GM12878 (cell line): Measurements from ENCODE around the gene CNKSR3. TPM values are rescaled to one million over a fixed set of nuclear protein-coding genes. Genes with fewer than 3 reads are reported as not detected.

Source experiments
- ATAC-seq: fragments of 200-7000 bp; cut with Tn5 transposase; 3 replicates; pipeline ENCODE4 v1.9.1; 2020; ENCODE audit warnings: mild to moderate bottlenecking, moderate library complexity
- BruUV-seq: library from RNA; stranded (reverse); fragments of 400-500 nt; replicated peaks from 2 replicates; lab custom pipeline; 2021; lab: Mats Ljungman, UMichigan
- CTCF ChIA-PET: fragments of 300-600 bp; sonication (Branson Sonifier 250); formaldehyde crosslinking; extraction: SDS; loops from one replicate; lab custom pipeline; 2021; ENCODE audit warnings: inconsistent platforms; lab: Yijun Ruan, JAX
- POLR2A ChIA-PET: fragments of 350-600 bp; formaldehyde crosslinking; extraction: SDS; loops from one replicate; lab custom pipeline; 2021; ENCODE audit warnings: inconsistent platforms; lab: Charles Lee
- RAD21 ChIA-PET: fragments of 300-600 bp; sonication (Branson Sonifier 250); formaldehyde crosslinking; loops from one replicate; lab custom pipeline; 2023; ENCODE audit warnings: antibody characterized with exemption; ENCODE audit not compliant: unreplicated experiment; lab: Charles Lee
- SMC1A ChIA-PET: fragments of 300-600 bp; sonication (Branson Sonifier 250); formaldehyde crosslinking; loops from one replicate; lab custom pipeline; 2023; ENCODE audit not compliant: unreplicated experiment, uncharacterized antibody; lab: Charles Lee
- DNase-seq: peaks from one replicate; pipeline ENCODE4 v3.0.0-alpha.2; 2011; ENCODE audit warnings: low read depth, low spot score
- FAIRE-seq: peaks from 3 replicates; lab custom pipeline; 2011; peaks lifted over from hg19 to GRCh38; lab: Jason Lieb, UNC
- H2AFZ ChIP-seq: 2 replicates; pipeline ENCODE4 v1.6.0; 2011; ENCODE audit warnings: low read depth, low read length, control low read depth; ENCODE audit not compliant: control insufficient read depth
- H3K27ac ChIP-seq: 2 replicates; pipeline ENCODE4 v1.5.1; 2011; ENCODE audit warnings: control low read depth; ENCODE audit not compliant: control insufficient read depth, insufficient read depth
- H3K27me3 ChIP-seq, 2 experiments: replicated peaks in 1 of 2; 2 replicates each; pipeline versions ENCODE4 v1.6.0 to v1.6.1; 2011; ENCODE audit warnings: low read length in 1 of 2; ENCODE audit not compliant: control insufficient read depth in 2 of 2, insufficient read depth in 2 of 2
- H3K36me3 ChIP-seq, 2 experiments: 2 replicates each; pipeline ENCODE4 v1.5.1; 2011; ENCODE audit warnings: low read length in 1 of 2; ENCODE audit not compliant: control insufficient read depth in 2 of 2, insufficient read depth in 2 of 2
- H3K4me1 ChIP-seq: 2 replicates; pipeline ENCODE4 v1.6.1; 2011; ENCODE audit warnings: mild to moderate bottlenecking, low read length, moderate library complexity, mixed read lengths; ENCODE audit not compliant: control insufficient read depth, insufficient read depth
- H3K4me2 ChIP-seq: 2 replicates; pipeline ENCODE4 v1.6.0; 2011; ENCODE audit warnings: control low read depth; ENCODE audit not compliant: control insufficient read depth, insufficient read depth
- H3K4me3 ChIP-seq: fragments of 200-600 bp; sonication (generic); 2 replicates; pipeline ENCODE4 v1.5.1; 2016
- H3K79me2 ChIP-seq: 2 replicates; pipeline ENCODE4 v1.6.0; 2011; ENCODE audit warnings: low read length; ENCODE audit not compliant: control insufficient read depth, insufficient read depth
- H3K9ac ChIP-seq: 2 replicates; pipeline ENCODE4 v1.8.0; 2011; ENCODE audit warnings: low read length, control low read depth, mixed read lengths; ENCODE audit not compliant: control insufficient read depth, insufficient read depth
- H3K9me3 ChIP-seq: replicated peaks from 3 replicates; pipeline ENCODE4 v1.5.1; 2011; ENCODE audit warnings: mild to moderate bottlenecking, low read length; ENCODE audit not compliant: control insufficient read depth, insufficient read depth
- H4K20me1 ChIP-seq: 2 replicates; pipeline ENCODE4 v1.6.0; 2011; ENCODE audit not compliant: control insufficient read depth, insufficient read depth
- BACH1 ChIP-seq: fragments of 450-650 bp; IDR thresholded peaks from 2 replicates; pipeline ENCODE4 v1.6.1; 2017; ENCODE audit warnings: mild to moderate bottlenecking, borderline replicate concordance
- CEBPB ChIP-seq, 2 experiments: fragments of 150-350 bp in 1 of 2; IDR thresholded peaks; 2 replicates each; pipeline ENCODE4 v1.6.1; 2012 to 2014; ENCODE audit warnings: low read depth in 2 of 2, low read length in 2 of 2, borderline replicate concordance in 1 of 2, inconsistent platforms in 1 of 2
- CHD2 ChIP-seq: IDR thresholded peaks from 2 replicates; pipeline ENCODE4 v1.6.1; 2011; ENCODE audit warnings: low read depth, low read length, improper control_type of control experiment, borderline replicate concordance
- ESRRA ChIP-seq: IDR thresholded peaks from 2 replicates; pipeline ENCODE4 v1.6.1; 2012; ENCODE audit warnings: mild to moderate bottlenecking, low read length, improper control_type of control experiment
- ETV6 ChIP-seq, 2 experiments: fragments of 450-650 bp in 1 of 2; IDR thresholded peaks in 1 of 2; conservative IDR thresholded peaks in 1 of 2; 2 replicates each; pipeline ENCODE4 v1.6.1; 2014; ENCODE audit warnings: antibody characterized with exemption in 1 of 2, borderline replicate concordance in 1 of 2, low read depth in 1 of 2, mild to moderate bottlenecking in 1 of 2, moderate library complexity in 1 of 2
- FOS ChIP-seq: IDR thresholded peaks from 3 replicates; pipeline ENCODE4 v1.6.1; 2011; ENCODE audit warnings: borderline replicate concordance; ENCODE audit not compliant: insufficient read length; ENCODE audit errors: extremely low read depth
- HCFC1 ChIP-seq: fragments of 150-350 bp; IDR thresholded peaks from 2 replicates; pipeline ENCODE4 v1.6.1; 2014; ENCODE audit warnings: low read length
- IRF4 ChIP-seq: IDR thresholded peaks from 2 replicates; pipeline ENCODE4 v1.6.1; 2011; ENCODE audit warnings: low read depth, low read length
- MEF2A ChIP-seq: IDR thresholded peaks from 2 replicates; pipeline ENCODE4 v1.6.1; 2011; ENCODE audit warnings: low read depth, mild to moderate bottlenecking, low read length, moderate library complexity; ENCODE audit not compliant: insufficient read depth
- NKRF ChIP-seq: fragments of 450-650 bp; conservative IDR thresholded peaks from 2 replicates; pipeline ENCODE4 v1.6.1; 2017; ENCODE audit warnings: mild to moderate bottlenecking, moderate library complexity
- PAX5 ChIP-seq: IDR thresholded peaks from 2 replicates; pipeline ENCODE4 v1.6.1; 2011; ENCODE audit warnings: low read depth, low read length, borderline replicate concordance
- SKIL ChIP-seq: fragments of 450-650 bp; IDR thresholded peaks from 2 replicates; pipeline ENCODE4 v1.6.1; 2017; ENCODE audit warnings: mild to moderate bottlenecking, low read depth, inconsistent platforms; ENCODE audit not compliant: poor library complexity, severe bottlenecking
- SREBF1 ChIP-seq: IDR thresholded peaks from 2 replicates; pipeline ENCODE4 v1.6.1; 2012; ENCODE audit warnings: mild to moderate bottlenecking, low read length
- SREBF2 ChIP-seq: IDR thresholded peaks from 2 replicates; pipeline ENCODE4 v1.6.1; 2012; ENCODE audit warnings: mild to moderate bottlenecking, low read length
- ZBED1 ChIP-seq: IDR thresholded peaks from 2 replicates; pipeline ENCODE4 v1.6.1; 2016; ENCODE audit warnings: borderline replicate concordance
- in situ Hi-C: fragments of 300-500 bp; cut with MboI; formaldehyde crosslinking; loops from 9 replicates; pipeline ENCODE4 v1.14.3; 2018; ENCODE audit warnings: mixed read lengths
- intact Hi-C: fragments of 100-400 bp; cut with micrococcal nuclease; formaldehyde crosslinking; loops from one replicate; pipeline ENCODE4 v1.14.2; 2022; ENCODE audit not compliant: unreplicated experiment
- polyA plus RNA-seq, 11 experiments: library from polyadenylated mRNA; depleted of rRNA in 4 of 11; unstranded in 6 of 11; stranded (reverse) in 5 of 11; fragments of >200 nt; fragmentation: Nextera tagmentation in 4 of 11; fragmentation: Illumina TruSeq in 1 of 11; extraction: Ambion mirVana in 4 of 11; extraction: Trizol in 1 of 11; gene quantifications; 1 replicate in 1 of 11; 2 replicates in 10 of 11; pipeline versions ENCODE4 v1.2.1 to v1.2.3, GENCODE V29; 2011 to 2016; ENCODE audit warnings: inconsistent platforms in 2 of 11, missing spikeins in 2 of 11, low read depth in 1 of 11
- total RNA-seq, 4 experiments: library from RNA; depleted of rRNA in 3 of 4; stranded (reverse); fragments of >200 nt in 3 of 4; fragmentation: Illumina TruSeq in 1 of 4; extraction: Trizol in 1 of 4; gene quantifications; 2 replicates each; pipeline versions ENCODE4 v1.2.1 to v1.2.3, GENCODE V29; 2013 to 2021
- TF ChIP-seq, protein P1 (sequence below): IDR thresholded peaks from 2 replicates; pipeline ENCODE4 v1.6.1; 2012; ENCODE audit warnings: mild to moderate bottlenecking, low read depth, low read length

CNKSR3 gene
- total and polyA plus RNA-seq, 10 of the 15 experiments (the other 5 are each of a cell fraction or from before 2014, with no cell fraction given): under 0.01 to 0.48 (median 0.12) TPM; not detected in 2

GRCh38 chr6:154506582-154506981 lies 3.9 kb downstream of the CNKSR3 start (continued):
- TF ChIP-seq CEBPB (IDR thresholded peaks at IDR 0.05; ENCODE audit: borderline replicate concordance in 1 of 2, low read depth in 2 of 2, low read length in 2 of 2) (no peak), NKRF (no peak)
- TF ChIP-seq, protein P1, sequence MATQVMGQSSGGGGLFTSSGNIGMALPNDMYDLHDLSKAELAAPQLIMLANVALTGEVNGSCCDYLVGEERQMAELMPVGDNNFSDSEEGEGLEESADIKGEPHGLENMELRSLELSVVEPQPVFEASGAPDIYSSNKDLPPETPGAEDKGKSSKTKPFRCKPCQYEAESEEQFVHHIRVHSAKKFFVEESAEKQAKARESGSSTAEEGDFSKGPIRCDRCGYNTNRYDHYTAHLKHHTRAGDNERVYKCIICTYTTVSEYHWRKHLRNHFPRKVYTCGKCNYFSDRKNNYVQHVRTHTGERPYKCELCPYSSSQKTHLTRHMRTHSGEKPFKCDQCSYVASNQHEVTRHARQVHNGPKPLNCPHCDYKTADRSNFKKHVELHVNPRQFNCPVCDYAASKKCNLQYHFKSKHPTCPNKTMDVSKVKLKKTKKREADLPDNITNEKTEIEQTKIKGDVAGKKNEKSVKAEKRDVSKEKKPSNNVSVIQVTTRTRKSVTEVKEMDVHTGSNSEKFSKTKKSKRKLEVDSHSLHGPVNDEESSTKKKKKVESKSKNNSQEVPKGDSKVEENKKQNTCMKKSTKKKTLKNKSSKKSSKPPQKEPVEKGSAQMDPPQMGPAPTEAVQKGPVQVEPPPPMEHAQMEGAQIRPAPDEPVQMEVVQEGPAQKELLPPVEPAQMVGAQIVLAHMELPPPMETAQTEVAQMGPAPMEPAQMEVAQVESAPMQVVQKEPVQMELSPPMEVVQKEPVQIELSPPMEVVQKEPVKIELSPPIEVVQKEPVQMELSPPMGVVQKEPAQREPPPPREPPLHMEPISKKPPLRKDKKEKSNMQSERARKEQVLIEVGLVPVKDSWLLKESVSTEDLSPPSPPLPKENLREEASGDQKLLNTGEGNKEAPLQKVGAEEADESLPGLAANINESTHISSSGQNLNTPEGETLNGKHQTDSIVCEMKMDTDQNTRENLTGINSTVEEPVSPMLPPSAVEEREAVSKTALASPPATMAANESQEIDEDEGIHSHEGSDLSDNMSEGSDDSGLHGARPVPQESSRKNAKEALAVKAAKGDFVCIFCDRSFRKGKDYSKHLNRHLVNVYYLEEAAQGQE: no peak

GRCh38 chr6:154506108-154506507 lies 4.4 kb downstream of the CNKSR3 start:
- ChIA-PET CTCF (no interaction called here), RAD21 (no interaction called here), SMC1A (no interaction called here), POLR2A (no interaction called here)
- no peaks in the 10 kb centered on the region; the same call in 2 of the 3 replicates for H3K9me3 ChIP-seq
- ATAC-seq (no peak), DNase-seq (no peak), FAIRE-seq (no peak)
- H3K4me1 ChIP-seq: no peaks in the 10 kb centered on the region
- H4K20me1 ChIP-seq: no peaks in the 10 kb centered on the region
- H3K79me2 ChIP-seq: no peaks in the 10 kb centered on the region
- no peak overlapping the region for H3K9ac ChIP-seq
- no peak overlapping the region for H3K27ac ChIP-seq
- no peaks in the 10 kb centered on the region for H3K36me3 ChIP-seq
- peaks cover 4 to 7% of the 10 kb centered on the region in 2 experiments; a peak in 3 of 4 replicates for H3K27me3 ChIP-seq
- intact Hi-C loops (no loop called here), in situ Hi-C loops (no loop called here)
- H3K4me2 ChIP-seq: no peak overlapping the region
- no peak overlapping the region for H2AFZ ChIP-seq
- H3K4me3 ChIP-seq: no peak overlapping the region
- no TSS peak for BruUV-seq
- TF ChIP-seq SKIL (no peak), PAX5 (no peak), ESRRA (no peak), MEF2A (no peak), ZBED1 (no peak), HCFC1 (no peak), BACH1 (no peak), SREBF1 (no peak), CHD2 (no peak), ETV6 (conservative IDR thresholded peaks at IDR 0.05 in 1 of 2, IDR thresholded peaks at IDR 0.05 in 1 of 2; ENCODE audit: borderline replicate concordance in 1 of 2, low read depth in 1 of 2) (no peak), SREBF2 (no peak), FOS (no peak), IRF4 (no peak)
